EL (cell line): ENCODE data around the gene COPS9.

ENCODE experiments used
- DNase-seq: peaks from one replicate; pipeline ENCODE4 v3.0.0-alpha.2; 2016

COPS9 gene

DNA sequence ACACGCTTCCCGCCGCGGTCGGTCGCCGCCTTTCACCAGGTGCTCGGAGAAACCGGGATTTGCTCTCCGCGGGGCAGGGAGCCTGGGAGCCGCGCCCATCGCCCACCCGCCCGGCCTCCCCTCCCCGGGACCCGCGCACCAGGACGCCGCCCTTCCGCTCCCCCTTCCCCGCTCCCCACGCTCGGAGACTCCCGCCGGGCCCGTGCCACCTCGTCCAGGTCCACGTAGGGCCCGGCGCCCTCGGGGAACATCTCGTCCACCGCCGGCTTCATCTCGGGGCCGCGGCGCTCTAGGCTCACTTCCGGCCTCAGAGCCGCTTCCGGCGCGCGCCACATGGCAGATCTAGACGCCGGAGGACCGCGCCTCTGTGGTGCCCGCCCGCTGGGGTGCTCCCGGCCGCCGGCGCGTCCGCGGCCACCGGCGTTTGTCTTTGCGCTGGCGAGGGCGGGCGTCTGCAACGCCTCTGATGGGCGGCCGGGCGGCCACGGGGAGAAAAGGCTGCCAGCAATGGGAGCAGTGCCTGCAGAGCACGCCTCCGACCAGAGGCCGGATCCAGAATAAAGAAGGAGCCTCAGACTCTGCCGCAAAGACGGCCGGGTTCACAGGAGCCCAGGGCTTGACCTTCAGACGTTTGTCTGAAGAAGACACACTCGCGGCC lies at the start of gene COPS9:
COPS9 (minus strand) TSS at position 293 of the 658 bp plus-strand sequence; CDS start at position 272, 21 bp downstream.
- peak; percentile 84 for DNase-seq

DNA sequence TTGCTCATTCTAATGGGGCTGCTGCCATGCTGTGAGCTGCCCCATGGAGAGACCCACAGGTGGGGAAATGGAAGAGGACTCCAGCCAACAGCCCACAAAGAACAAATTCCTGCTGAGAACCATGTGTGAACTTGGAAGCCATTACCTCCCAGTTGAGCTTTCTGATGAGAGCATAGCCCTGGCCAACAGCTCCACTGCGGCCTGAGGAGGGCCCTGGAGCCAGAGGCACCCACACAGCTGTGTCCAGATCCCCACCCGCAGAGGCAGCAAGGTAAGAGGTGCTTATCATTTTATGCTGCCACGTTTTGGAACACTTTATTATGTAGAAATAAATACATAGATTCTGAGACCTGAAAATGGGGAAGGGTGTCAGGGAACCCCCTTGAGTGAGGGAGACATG lies 48.6 kb upstream of the COPS9 start:
- DNase-seq: no peak

- DNase-seq: no peak
These were observed 47.9 kb upstream of the COPS9 start for GRCh38 chr2:240183875-240184590.

GRCh38 chr2:240183006-240183874 lies 47.1 kb upstream of the COPS9 start:
- DNase-seq: no peak

DNA sequence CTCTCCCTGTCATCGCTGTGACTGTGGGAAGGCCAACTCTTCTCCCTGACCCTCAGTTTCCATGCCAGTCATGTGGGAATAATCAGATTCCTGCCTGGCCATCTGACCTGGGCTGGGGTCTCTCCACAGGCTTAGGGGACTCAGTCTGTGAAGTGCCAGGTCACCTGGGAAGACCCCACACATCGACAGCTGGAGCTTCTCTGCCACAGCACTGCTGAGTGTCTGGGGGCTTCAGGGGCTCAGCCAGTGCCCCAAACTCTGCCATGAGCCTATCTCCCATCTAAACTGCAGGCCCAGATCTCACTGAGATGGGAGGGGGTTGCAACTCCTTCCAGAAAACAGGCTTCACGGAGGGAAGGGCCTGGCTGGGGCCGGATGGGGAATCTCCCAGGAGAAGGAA lies 46.4 kb upstream of the COPS9 start:
- no peak for DNase-seq

DNA sequence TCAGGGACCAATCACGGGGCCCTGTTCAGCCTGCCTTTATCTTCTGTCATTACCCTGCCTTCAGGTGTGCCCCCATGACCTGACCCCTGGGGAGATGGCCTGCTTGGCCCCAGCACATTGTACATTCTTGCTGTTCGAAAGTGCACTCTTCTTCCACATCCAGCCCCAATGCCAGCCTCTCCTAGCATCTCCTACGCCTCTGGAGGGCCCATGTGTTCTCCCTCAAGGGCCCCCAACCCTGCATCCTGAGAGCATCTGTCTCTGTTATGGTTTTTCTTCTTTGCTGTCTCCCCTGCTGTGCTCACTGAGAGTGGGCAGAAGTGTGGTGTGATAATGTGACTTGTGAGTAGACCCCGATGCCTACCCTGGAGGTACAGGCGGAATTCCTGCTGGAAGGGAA lies 45.9 kb upstream of the COPS9 start:
- no peak for DNase-seq

GRCh38 chr2:240179941-240180666 lies 44.0 kb upstream of the COPS9 start:
- no peak for DNase-seq

DNA sequence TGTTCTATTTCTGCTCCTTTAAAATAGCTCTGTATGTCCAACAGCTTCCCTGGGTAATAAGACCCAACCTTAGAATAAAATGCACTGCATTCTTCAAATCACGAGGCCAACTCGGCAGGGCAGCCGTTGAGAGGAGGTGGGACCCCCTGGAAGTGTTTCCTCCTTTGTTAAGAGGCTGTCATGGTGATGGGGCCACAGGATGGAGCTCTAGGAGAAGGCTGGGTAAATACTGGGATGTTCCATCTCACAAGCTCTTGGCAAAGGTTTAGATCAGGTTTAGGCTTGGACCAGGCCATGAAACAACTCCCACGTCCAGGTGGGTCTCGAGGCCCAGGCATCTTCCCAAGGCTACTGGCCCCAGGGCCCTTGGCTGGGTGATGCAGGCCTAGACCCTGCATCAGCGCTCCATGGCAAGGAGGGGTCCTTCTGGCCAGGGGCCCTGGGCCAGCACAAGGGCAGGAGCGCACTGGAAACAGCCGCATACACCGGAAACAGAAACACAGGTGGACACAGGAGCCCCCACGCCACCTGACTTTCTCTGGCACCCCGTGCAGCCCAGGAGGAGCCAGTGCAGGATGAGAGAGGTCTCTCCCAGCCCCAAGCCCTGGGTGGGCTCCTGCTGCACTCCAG lies 43.2 kb upstream of the COPS9 start:
- no peak for DNase-seq

GRCh38 chr2:240178564-240178963 lies 42.5 kb upstream of the COPS9 start:
- no peak for DNase-seq

- DNase-seq: no peak
These were observed 38.4 kb upstream of the COPS9 start for GRCh38 chr2:240174496-240174895.

DNA sequence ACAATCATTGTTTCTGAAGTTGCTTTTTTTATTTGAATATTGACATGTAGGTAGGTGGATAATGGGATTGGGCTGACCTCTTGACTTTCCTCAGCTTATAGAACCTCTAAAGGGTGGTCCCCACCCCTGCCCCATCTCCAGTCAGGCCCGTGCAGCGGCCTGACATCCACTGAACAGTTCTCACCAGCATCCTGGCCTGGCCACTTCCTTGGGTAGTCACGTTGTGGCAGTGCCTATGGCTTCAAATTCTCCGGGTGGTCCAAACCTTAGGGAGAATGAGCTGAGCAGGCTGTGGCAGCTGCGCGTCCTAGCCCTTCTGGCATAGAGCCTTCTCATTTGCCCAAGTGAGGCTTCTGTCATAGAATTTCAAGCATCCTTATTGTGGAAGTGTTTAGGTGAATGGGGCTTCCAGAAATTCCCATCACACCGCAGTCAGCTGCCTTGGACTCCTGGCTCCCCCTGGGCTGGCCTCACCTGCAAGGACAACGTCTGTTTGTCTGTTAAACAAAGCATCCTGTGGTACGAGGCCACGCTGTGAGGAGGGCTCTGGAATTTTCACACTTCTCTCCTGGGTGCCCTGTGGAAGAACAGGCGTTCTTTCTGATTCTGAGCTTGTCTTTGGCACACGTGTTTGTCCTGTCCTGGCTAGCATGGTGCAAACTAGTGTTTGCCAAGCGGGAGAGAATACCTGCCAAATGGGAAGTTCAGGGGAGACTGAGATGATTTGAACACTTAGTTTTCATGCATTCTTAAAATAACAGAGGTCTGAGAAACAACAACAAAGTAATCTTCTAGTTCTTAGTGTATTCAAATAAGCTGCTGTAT lies 36.2 kb upstream of the COPS9 start:
- DNase-seq: no peak

DNA sequence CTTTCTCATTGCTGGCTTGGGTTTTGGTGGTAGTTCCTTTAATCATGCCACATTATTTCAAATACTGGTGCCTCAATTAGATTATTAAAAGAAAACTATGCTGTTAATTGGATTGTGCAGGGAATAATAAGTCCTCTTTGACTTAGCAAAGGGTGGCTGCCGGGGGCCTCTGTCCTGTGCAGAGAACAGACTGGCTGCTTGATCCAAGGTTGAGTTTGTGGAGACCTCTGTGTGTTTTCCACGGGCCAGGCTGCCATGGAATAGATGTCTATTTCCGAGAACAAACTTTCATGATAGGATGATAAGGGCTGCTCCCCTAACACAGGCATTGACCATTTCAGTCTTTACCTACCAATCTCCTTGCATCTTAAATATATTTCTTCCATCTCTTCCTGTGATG lies 34.8 kb upstream of the COPS9 start:
- no peak for DNase-seq

DNA sequence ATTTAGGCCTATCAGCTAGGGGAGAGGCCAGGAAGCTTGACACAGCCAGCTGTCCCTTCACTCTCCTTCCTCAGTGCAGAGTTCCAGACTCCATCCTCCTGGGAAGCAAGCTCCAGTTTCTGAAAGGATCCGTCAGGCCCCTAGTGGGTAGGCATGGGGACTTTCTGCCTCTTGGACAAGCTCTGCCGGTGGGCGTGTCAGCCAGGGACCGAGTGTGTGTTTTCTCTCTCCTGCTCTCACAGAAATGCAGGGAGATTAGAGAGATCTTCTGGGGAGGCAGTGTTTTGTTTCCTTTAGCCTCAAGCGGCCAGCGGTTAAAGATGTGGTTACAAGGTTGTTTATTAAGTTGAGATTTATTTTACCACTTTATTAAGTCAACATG lies 34.2 kb upstream of the COPS9 start:
- DNase-seq: no peak

GRCh38 chr2:240169486-240170353 lies 33.6 kb upstream of the COPS9 start:
- DNase-seq: no peak

GRCh38 chr2:240168546-240169361 lies 32.6 kb upstream of the COPS9 start:
- DNase-seq: no peak

DNA sequence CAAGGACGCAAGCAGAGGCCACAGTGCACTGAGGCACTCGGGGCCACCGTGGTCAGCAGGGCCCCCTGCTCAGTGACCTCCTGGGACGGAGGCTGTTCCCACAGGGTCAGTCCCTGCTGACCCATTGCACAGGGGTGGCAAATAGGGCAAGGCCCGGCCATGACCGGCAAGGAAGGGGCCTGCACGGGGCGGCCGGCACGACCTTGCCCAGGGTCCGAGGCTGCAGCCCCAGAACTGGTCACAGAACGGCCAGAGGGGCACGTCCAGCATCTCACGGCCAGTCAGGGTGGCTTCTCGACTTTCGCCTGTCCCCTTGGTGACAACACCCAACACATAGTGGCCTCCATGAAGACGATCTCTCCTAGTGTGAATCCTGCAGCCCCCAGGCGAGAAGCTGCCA lies 31.9 kb upstream of the COPS9 start:
- DNase-seq: no peak

GRCh38 chr2:240167588-240167880 lies 31.4 kb upstream of the COPS9 start:
- no peak for DNase-seq

DNA sequence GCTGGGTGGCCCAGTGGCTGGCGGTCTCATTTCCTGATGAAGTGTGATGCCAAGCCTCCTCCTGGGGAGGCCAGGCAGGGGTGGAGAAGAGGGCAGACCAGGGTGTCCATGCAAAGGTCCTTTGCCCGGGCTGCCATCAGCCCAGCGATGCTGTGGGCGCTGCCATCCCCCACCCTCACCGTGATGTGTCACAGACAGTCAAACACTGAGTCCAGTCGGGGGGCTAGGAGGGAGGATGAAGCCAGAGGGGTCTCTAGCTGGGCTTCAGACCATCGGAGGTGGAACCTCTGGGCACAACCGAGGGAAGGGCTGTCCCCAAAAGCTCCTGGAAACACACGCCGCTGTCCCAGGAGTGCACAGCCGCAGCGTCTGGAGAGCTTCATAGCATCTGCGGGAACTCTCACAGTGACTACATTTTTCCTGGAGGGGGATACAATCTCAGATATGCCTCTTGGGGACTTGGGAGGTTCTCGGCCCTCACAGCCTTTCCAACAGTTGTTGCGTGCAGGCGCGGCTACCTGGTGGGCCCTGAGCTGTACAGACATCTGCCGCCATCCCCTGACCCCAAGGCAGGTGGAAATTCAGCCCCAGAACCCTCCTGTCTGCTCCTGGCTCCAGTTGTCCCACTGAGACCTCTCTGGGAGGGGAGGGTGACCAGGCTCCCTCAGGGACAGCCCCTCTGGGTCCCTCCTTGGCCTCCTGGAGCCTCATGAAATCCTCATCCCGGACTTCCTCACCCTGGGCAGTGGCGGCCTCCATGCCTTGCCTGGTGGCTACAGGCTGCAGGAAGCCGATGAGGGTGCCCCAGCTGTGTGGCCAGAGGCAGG lies 30.9 kb upstream of the COPS9 start:
- DNase-seq: no peak

DNA sequence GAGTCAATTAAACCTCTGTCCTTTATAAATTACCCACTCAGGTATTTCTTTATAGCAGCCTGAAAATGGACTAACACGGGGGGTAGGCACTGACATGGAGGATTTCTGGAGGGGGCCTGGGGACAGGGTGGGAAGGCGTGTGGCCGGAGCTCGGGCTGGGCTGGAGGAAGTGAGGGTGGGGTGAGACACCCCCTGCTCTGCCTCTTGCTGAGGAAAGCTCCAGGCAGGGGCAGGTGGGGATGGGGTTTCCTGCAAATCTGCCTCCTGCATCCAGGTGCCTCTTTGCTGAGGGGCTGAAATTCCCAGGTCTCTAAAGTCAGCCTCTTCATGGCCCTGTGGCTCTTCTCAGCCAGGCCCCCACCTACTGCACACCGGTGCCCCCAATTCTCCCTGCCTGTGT lies 30.1 kb upstream of the COPS9 start:
- DNase-seq: no peak
